ENCODE measurements around the gene SLC30A1.

DNA sequence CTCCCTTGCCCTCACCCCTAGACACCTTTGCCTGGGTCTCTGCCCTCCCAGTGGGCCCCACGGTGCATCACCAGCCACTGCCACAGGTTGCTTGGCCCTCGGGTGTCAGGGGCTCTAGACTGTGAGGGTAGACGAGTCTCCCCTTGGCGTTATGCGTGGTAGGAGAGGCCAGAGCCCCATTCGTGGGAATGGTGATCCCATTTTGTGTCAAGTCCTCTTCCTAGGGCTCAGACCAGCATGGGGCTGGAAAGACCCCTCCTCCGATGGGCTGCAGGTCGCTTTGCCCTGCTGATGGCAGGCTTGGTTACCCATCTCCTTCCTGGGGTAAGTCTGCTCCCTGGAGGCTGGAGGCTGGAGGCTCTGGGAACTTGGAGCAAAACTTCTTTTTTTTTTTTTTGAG, 42.4 kb downstream of the SLC30A1 start:
- TF ChIP-seq EZH2 (IDR thresholded peaks at IDR 0.05; ENCODE audit: insufficient read depth, poor library complexity, severe bottlenecking) (no peak), EZH2phosphoT487 (IDR thresholded peaks at IDR 0.05; ENCODE audit: insufficient read depth, low read depth) (no peak)
